ENCODE results near the gene HIPK3. TPM values are rescaled to one million over a fixed set of nuclear protein-coding genes. Genes with fewer than 3 reads are reported as not detected.

HIPK3 gene
- total and polyA plus RNA-seq, 4 donors = 17.9 to 189 (median 71.5) TPM

DNA sequence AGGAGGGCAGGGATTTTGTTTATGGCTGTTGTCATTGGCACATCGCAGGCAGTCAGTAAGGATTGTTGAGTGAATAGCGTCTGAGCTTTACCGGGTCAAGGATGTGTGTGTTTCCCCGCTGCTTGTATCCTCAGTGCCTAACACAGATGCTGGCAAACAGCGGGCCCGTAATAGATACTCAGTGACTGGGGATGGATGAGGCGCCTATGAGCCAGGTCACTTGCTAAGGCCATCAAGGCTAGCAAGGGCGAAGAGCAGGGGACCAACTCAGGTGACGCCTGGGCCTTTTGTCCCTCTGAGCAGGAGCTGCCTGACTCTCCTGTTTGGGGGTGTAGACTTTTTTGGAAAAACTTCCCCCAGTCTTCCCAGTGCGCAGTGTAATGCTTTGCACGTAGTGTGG lies 118.1 kb downstream of the HIPK3 start:
- no peak for ATAC-seq (ENCODE audit: insufficient read depth, low FRiP score)
- peak overlapping the region in 1 of 2 donors; percentile 39 for H3K9ac ChIP-seq (ENCODE audit: insufficient read depth in 1 of 2, low read length in 2 of 2)
- TF ChIP-seq, protein P1, sequence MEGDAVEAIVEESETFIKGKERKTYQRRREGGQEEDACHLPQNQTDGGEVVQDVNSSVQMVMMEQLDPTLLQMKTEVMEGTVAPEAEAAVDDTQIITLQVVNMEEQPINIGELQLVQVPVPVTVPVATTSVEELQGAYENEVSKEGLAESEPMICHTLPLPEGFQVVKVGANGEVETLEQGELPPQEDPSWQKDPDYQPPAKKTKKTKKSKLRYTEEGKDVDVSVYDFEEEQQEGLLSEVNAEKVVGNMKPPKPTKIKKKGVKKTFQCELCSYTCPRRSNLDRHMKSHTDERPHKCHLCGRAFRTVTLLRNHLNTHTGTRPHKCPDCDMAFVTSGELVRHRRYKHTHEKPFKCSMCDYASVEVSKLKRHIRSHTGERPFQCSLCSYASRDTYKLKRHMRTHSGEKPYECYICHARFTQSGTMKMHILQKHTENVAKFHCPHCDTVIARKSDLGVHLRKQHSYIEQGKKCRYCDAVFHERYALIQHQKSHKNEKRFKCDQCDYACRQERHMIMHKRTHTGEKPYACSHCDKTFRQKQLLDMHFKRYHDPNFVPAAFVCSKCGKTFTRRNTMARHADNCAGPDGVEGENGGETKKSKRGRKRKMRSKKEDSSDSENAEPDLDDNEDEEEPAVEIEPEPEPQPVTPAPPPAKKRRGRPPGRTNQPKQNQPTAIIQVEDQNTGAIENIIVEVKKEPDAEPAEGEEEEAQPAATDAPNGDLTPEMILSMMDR (IDR thresholded peaks at IDR 0.05; ENCODE audit: control extremely low read depth, extremely low read depth) = no peak
- no peak overlapping the region for H3K27ac ChIP-seq (ENCODE audit: low read depth in 1 of 2, low read length in 1 of 2)
- H3K9me3 ChIP-seq (ENCODE audit: control insufficient read depth in 4 of 4, insufficient read depth in 3 of 4, low read length in 3 of 4) = peaks cover 0 to 4% (median 0%) of the 10 kb centered on the region in 4 donors
- DNase-seq = no peak
- H3K4me3 ChIP-seq = no peak overlapping the region
- H3K4me1 ChIP-seq (ENCODE audit: control insufficient read depth in 5 of 5, insufficient read depth in 5 of 5, low read length in 5 of 5) = peaks cover 0 to 16% (median 0%) of the 10 kb centered on the region in 5 donors
- H3K27me3 ChIP-seq (ENCODE audit: control insufficient read depth in 3 of 3, insufficient read depth in 3 of 3, low read length in 2 of 3) = peaks cover 5 to 39% (median 14%) of the 10 kb centered on the region in 3 donors
- H3K36me3 ChIP-seq (ENCODE audit: control insufficient read depth in 4 of 4, insufficient read depth in 4 of 4, low read length in 4 of 4) = no peaks in the 10 kb centered on the region
- WGBS, 2 donors = 78 to 79% methylated on average over 11 of the region's 11 CpGs

DNA sequence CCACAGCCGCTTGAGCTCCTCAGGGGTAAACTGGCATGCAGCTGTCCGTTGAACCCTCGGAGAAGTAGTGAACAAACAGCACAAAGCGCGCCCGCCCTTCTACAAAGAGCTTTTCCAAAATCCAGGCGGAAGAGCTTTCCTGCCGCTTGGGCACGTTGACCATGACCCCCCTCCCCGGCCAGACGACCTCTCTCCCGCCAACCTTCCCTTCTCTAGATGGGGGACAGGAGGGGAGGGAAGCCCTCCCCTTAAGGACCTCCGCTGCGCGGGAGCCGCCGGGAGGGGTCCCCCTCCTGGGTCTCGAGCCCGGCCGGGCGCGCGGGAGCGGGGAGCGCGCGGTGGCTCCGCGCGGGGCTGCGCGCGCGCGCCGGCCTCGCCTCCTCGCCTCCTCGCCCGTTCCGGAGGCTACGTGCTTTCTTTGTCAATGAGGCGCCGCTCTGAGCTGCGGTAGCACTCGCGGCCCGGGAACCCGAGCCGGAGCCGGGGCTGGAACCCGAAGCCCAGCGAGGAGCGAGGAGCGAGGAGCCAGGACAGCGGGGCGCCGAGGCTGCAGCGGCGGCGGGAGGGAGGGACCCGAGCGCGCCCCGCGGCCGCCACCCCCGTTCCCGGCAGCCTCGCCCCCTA lies 118.6 kb downstream of the HIPK3 start, which contains the start of gene KIAA1549L:
Gene KIAA1549L, plus strand, starts transcription at position 421 of the 624 bp plus-strand sequence.
- Histone ChIP-seq H3K27ac (ENCODE audit: low read depth in 1 of 2, low read length in 1 of 2) (no peak within 1 kb of the TSS), H3K36me3 (ENCODE audit: control insufficient read depth in 4 of 4, insufficient read depth in 4 of 4, low read length in 4 of 4) (no peaks in the 10 kb centered on the region), H3K9ac (ENCODE audit: insufficient read depth in 1 of 2, low read length in 2 of 2) (peak within 1 kb of the TSS in 1 of 2 donors; percentile 39), H3K4me3 (no peak within 1 kb of the TSS), H3K9me3 (ENCODE audit: control insufficient read depth in 4 of 4, insufficient read depth in 3 of 4, low read length in 3 of 4) (peaks cover 0 to 4% (median 0%) of the 10 kb centered on the region in 4 donors), H3K4me1 (ENCODE audit: control insufficient read depth in 5 of 5, insufficient read depth in 5 of 5, low read length in 5 of 5) (peaks cover 0 to 16% (median 0%) of the 10 kb centered on the region in 5 donors), H3K27me3 (ENCODE audit: control insufficient read depth in 3 of 3, insufficient read depth in 3 of 3, low read length in 2 of 3) (peaks cover 5 to 39% (median 14%) of the 10 kb centered on the region in 3 donors)
- TF ChIP-seq, protein P1 (IDR thresholded peaks at IDR 0.05; ENCODE audit: control extremely low read depth, extremely low read depth) = no peak
- ATAC-seq (ENCODE audit: insufficient read depth, low FRiP score) (no peak), DNase-seq (peak; percentile 47 to 63 (median 61))
- 1 to 2% methylated on average over 53 to 70 of the region's 70 CpGs for WGBS, 2 donors

DNA sequence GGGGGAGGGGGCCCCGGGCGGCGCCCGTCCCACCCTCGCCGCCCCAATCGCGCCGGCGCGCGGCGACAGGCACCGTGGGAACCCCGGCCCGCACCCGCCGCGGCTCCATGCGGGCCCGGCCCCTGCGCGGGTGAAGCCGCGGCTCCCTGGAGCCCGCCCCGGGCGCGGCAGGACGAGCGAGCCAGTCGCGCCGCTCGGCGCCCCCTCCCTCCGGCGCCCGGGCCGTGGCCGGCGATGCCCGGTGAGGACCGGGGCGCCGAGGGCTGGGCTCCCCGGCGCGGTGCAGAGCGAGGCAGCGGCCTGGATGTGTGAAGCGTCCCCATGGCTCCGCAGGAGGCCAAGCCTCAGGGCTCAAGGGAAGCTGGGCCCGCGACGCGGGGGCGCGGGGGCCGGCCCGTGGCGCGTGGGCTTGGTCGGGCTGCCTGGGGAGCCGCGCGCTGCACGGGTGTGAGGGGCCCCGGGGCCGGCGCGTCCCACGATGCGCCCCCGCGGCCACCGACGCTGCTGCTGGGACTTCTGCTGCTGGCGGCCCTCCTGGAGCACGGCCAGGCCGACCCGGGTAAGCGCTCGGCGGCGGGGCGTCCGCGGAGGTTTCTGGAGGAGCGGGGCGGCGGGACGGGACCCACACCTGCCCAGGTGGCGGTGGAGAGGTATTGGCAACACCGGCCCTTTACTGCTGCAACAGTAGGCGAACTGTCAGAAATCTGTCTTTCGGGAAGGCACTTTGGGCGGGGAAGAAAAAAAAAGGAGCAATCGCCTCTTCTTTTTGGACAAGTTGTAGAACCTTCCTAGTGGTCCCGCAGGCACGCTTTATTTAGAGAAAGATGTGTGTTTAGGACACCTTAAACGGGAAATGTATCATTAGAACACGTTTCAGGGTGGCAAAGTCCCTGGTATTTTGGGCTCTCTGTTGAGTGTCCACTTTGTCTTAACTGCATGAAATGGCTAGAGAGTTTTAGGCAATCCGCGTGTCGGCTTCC lies 119.4 kb downstream of the HIPK3 start:
- H3K9ac ChIP-seq (ENCODE audit: insufficient read depth in 1 of 2, low read length in 2 of 2) = no peak overlapping the region
- TF ChIP-seq, protein P1 (IDR thresholded peaks at IDR 0.05; ENCODE audit: control extremely low read depth, extremely low read depth) = no peak
- peaks cover 0 to 2% (median 0%) of the 10 kb centered on the region in 4 donors for H3K9me3 ChIP-seq (ENCODE audit: control insufficient read depth in 4 of 4, insufficient read depth in 3 of 4, low read length in 3 of 4)
- H3K4me3 ChIP-seq = no peak overlapping the region
- H3K36me3 ChIP-seq (ENCODE audit: control insufficient read depth in 4 of 4, insufficient read depth in 4 of 4, low read length in 4 of 4) = no peaks in the 10 kb centered on the region
- peaks cover 0 to 16% (median 0%) of the 10 kb centered on the region in 5 donors for H3K4me1 ChIP-seq (ENCODE audit: control insufficient read depth in 5 of 5, insufficient read depth in 5 of 5, low read length in 5 of 5)
- H3K27ac ChIP-seq (ENCODE audit: low read depth in 1 of 2, low read length in 1 of 2) = no peak overlapping the region
- H3K27me3 ChIP-seq (ENCODE audit: control insufficient read depth in 3 of 3, insufficient read depth in 3 of 3, low read length in 2 of 3) = peaks cover 5 to 39% (median 16%) of the 10 kb centered on the region in 3 donors
- DNase-seq = peak; percentile 31 to 53 (median 45)
- WGBS, 2 donors = 4 to 8% methylated on average over 64 to 106 of the region's 106 CpGs
- no peak for ATAC-seq (ENCODE audit: insufficient read depth, low FRiP score)

Measured in lung (tissue), 12 donors.